Measurements from ENCODE around the gene GRK1.

Gene GRK1

DNA sequence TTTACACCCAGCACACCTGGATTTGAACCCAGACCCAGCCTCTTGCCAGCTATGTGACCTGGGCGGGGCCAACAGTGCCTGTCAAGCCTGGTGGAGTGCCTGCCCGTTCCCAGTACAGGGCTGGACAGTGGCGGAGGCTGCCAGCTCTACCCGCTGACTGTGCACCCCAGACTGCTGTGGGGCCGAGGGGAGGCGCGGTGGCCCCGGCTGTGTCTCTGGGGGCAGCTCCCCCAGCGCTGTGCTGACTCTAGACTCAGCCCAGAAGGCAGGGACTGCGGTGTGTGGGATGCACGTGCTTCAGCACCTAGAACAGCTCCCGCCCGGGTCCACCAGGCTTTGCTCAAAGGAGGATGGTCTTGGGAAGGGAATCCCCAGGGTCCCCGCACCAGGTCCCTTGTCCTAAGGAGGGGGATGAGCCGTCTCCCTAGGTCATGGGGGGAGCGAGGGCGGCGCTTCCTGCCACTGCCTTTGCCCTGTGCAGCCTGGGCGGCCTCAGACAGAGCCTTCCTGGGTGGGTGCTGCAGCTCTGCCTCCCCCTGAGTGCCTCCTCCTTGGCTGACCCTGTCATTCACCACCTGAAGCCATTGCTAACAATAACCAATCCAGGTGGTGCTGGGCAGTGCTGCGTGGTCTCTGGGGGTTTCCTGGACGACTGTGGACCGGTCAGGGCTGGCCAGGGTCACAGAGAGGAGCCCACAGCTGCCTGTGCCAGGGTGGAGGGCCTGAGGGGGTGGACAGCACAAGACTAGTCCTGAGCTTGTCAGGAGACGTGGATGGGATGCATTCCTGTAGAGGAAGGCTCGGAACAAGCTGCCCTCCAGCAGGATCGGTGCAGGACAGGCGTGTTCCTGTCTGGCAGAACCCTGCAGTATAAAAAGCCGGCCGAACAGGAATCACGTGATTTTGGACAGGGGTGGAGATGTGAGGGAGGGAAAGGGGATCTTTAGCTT, 110.6 kb downstream of the GRK1 start:
- TF ChIP-seq, protein P1, sequence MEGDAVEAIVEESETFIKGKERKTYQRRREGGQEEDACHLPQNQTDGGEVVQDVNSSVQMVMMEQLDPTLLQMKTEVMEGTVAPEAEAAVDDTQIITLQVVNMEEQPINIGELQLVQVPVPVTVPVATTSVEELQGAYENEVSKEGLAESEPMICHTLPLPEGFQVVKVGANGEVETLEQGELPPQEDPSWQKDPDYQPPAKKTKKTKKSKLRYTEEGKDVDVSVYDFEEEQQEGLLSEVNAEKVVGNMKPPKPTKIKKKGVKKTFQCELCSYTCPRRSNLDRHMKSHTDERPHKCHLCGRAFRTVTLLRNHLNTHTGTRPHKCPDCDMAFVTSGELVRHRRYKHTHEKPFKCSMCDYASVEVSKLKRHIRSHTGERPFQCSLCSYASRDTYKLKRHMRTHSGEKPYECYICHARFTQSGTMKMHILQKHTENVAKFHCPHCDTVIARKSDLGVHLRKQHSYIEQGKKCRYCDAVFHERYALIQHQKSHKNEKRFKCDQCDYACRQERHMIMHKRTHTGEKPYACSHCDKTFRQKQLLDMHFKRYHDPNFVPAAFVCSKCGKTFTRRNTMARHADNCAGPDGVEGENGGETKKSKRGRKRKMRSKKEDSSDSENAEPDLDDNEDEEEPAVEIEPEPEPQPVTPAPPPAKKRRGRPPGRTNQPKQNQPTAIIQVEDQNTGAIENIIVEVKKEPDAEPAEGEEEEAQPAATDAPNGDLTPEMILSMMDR (IDR thresholded peaks at IDR 0.05; ENCODE audit: low read depth, low read length, missing control alignments): no peak
- DNase-seq (ENCODE audit: extremely low read depth, low read depth): no peak
- H3K4me3 ChIP-seq (replicated peaks; ENCODE audit: low read depth, low read length): no peak overlapping the region

DNA sequence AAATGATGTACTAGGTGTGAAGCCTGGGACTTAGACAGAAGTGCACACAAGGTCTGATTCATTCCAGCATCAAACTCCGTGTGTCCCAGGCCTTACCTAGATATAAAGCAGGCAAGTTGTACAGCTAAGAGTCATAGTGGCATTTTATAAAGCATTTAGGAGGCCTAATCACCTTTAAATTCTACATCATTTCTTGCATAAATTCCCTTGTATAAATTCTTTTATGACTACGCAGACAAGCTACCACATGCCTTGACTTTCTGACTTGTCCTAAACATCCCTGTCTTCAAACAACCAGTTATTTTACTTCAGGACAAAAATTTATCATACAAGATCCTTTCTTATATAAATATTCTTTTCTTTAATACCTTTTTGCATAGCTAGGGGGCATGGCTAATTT, 114.6 kb downstream of the GRK1 start:
- no peak overlapping the region for H3K4me3 ChIP-seq (replicated peaks; ENCODE audit: low read depth, low read length)
- TF ChIP-seq, protein P1 (IDR thresholded peaks at IDR 0.05; ENCODE audit: low read depth, low read length, missing control alignments): no peak
- DNase-seq (ENCODE audit: extremely low read depth, low read depth): no peak

DNA sequence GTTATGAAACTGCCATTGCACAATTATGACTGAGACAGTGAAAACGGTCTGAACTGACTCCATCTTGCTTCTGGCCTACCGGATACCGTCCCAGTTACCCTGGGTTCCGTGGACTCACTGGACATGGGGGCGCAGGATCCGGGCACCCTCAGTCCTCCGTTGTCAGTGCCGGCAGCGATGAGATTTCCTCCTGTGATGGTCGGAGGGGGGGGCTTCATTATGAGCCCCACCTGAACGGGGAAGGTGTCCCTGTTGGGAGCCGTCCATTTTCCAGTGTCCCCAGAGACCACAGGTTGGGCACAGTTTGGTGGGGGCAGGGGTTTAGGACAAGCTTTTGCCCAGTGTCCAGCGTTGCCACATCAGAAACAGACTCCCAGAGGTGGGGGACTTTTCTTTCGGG, 115.5 kb downstream of the GRK1 start:
- DNase-seq (ENCODE audit: extremely low read depth, low read depth): no peak
- TF ChIP-seq, protein P1 (IDR thresholded peaks at IDR 0.05; ENCODE audit: low read depth, low read length, missing control alignments): no peak
- H3K4me3 ChIP-seq (replicated peaks; ENCODE audit: low read depth, low read length): no peak overlapping the region

DNA sequence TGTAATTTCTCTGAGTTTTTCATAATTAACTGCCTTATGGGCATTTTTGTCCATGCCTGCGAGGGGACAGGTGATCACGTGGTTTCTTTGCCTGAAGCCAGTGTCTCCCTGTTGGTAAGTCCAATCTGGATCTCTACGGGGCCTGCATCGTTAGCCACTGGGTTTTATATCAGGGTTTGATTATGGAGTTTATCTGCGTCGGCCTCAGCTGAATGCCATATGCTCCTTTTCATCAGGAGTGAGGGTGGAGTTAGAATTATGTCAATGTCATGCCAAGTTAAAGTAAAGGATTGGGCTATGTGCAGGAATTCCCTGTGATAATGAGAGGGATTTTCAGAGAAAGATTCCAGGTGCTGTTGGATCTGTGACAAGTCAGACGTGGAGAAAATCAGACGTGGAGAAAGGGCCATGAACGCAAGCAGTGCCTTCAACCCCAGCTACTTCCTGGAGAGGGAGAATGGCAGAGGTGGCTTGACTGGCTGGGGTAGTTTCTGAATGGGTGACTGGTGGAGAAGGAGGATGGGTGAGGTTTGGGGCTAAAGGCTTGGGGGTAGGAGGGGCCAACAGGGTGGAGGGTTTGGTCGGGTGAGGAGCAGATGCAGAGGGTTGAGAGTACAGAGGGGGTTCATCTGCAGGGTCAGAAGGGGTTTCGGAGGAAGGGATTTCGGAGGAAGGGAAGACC, 116.3 kb downstream of the GRK1 start:
- H3K4me3 ChIP-seq (replicated peaks; ENCODE audit: low read depth, low read length): no peak overlapping the region
- TF ChIP-seq, protein P1 (IDR thresholded peaks at IDR 0.05; ENCODE audit: low read depth, low read length, missing control alignments): no peak
- DNase-seq (ENCODE audit: extremely low read depth, low read depth): no peak

DNA sequence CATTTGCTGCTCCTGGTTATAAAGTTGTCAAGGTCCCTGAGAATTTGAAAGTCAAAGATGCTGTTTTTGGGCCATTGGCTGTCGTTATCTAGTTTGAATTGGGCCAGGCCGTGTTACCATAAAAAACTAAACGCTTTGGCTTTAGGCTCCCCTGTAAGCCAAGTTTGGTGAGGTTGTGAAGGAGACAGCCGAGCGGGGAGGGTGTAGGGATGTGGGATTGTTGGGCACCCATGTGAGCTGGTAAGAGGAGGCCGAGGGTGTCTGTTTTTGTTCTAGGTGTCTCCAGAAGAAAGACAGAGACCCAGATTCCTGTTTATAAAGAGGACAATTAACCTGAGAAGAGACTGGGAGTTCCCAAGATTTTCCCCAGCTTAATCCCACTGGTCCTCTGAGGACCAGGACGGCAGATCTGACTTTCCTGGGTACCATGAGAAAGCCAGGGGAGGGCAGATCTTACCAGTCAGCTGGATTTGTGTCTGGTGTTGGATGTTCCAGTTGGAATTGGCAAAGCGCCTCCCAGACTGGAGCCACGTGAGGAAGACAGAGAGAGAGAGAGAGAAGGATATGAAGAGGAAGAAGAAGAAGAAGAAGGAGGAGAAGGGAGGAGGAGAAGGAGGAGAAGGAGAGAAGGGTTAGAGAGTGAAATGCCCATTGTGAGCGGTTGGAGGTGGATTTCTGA, 117.1 kb downstream of the GRK1 start:
- TF ChIP-seq, protein P1 (IDR thresholded peaks at IDR 0.05; ENCODE audit: low read depth, low read length, missing control alignments): no peak
- no peak for DNase-seq (ENCODE audit: extremely low read depth, low read depth)
- no peak overlapping the region for H3K4me3 ChIP-seq (replicated peaks; ENCODE audit: low read depth, low read length)

DNA sequence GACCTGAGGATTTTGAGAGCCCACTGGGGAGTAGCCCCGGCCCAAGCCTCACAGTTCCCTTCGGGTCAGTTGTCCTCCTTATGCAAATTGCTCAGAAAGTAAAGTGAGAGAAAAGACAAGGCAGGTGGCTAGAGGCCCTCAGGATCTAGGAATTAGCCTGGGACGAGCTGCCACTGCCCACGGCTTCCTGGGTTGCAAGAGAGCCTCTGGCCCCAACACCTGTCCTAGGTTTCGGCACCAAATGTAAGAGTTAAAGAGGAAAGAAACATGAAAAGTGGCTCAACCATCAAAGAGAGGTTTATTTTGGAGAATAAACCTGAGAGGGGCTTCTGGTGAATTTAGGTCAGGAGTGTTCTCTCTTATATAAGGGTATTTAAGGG, 117.6 kb downstream of the GRK1 start:
- H3K4me3 ChIP-seq (replicated peaks; ENCODE audit: low read depth, low read length): no peak overlapping the region
- TF ChIP-seq, protein P1 (IDR thresholded peaks at IDR 0.05; ENCODE audit: low read depth, low read length, missing control alignments): no peak
- DNase-seq (ENCODE audit: extremely low read depth, low read depth): no peak
